Suprapubic skin (tissue), 3 donors: ENCODE measurements around the gene ATG9A.

Experiments used
- CTCF ChIP-seq, 2 donors: fragments of 200-600 bp in 1 of 2; fragments of 450-650 bp in 1 of 2; sonication (generic) in 1 of 2; IDR thresholded peaks; one replicate each; pipeline ENCODE4 v1.5.1; 2016 to 2019; ENCODE audit warnings: antibody characterized with exemption in 2 of 2, mild to moderate bottlenecking in 1 of 2, moderate library complexity in 1 of 2
- POLR2AphosphoS5 ChIP-seq, 3 donors: sonication (generic); formaldehyde crosslinking; IDR thresholded peaks; one replicate each; pipeline ENCODE4 v1.6.1; 2017; ENCODE audit warnings: antibody characterized with exemption in 3 of 3

DNA sequence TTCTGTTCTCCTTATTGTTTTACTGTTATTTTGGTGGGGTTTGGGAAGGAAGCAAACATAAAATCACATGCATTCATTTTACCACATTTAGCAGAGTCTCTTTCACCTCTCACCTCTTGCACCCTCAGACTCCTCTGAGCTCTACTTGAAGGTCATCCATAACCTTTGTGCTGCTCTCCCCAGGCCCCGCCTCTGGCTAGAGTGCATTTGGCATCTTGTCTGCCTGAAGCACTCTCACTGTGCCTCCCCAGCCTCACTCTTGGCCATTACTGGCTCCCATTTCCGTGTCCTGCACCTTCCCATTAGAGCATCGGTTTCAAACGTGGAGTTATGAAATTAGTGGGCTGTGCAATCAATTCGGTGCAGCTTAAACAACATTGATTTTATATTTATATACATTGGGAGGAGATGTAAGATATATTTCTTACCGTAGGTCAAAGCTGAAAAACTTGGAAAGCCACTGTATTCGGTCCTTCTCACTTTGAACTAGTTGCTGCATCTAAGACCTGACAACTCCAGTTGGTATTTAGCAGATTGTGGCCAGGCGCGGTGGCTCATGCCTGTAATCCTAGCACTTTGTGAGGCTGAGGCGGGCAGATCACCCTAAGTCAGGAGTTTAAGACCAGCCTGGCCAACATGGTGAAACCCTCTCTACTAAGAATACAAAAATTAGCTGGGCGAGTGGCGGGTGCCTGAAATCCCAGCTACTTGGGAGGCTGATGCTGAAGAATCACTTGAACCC lies 29.8 kb downstream of the ATG9A start:
- TF ChIP-seq CTCF (IDR thresholded peaks at IDR 0.05), result no peak
- no peak for TF ChIP-seq POLR2AphosphoS5 (IDR thresholded peaks at IDR 0.05)
